NCI-H146 (cell line): ENCODE measurements around the gene S100A10.

Source experiments
- DNase-seq: peaks from one replicate; lab custom pipeline; 2025; lab: John Stamatoyannopoulos, UW

S100A10 gene

DNA sequence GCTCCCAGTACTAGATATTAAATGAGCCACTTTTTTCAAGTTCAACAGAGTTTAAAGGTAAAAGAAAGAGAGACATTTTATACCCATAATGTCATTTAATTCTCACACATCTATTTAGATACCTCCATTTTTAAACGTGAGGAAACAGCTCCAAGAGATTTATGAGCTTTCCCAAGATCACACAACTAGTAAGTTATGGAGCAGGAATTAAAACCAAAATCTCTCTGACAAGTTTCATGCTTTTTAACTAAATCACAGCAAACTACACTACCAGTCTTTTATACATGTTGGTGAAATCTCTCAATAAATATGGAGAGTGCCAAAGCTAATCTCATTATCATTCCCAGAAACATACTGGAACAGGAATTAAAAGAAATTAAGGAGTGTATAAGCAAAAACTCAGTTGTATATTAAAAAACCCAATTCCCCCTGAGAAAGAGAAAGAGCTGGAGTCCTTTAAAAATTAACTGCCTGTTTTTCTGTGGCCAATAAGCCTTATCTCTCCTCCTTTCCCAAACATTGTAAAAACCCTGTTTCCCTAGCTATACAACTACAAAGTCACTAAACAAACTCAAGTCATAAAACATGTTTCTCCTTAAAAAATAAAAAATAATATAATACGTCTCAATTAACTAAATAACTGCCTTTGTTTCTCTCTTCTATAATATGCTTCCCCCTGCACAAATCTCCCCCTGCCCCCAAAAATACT is 57.6 kb downstream of the S100A10 start:
- DNase-seq, result no peak

- no peak for DNase-seq
Measured at GRCh38 chr1:151935154-151935553, 58.5 kb downstream of the S100A10 start.

- DNase-seq, result peak; percentile 10
Measured at GRCh38 chr1:151934048-151934493, 59.6 kb downstream of the S100A10 start.
